Neural cell (in vitro differentiated cells): ENCODE data around the gene NOLC1. TPM values are rescaled to one million over a fixed set of nuclear protein-coding genes. Genes with fewer than 3 reads are reported as not detected.
"Not testable (repeated sequence)": the region's sequence is repeated elsewhere in the genome, so short reads cannot be mapped to it uniquely, and the experiment has no call there.

Experiments
- H2AFZ ChIP-seq: fragments of 200-600, 300-800 bp; sonication (generic), shearing (Covaris generic); 2 replicates; pipeline ENCODE4 v1.6.0; 2014; ENCODE audit warnings: low read depth, mild to moderate bottlenecking, antibody characterized with exemption, low read length, moderate library complexity
- H3F3A ChIP-seq: fragments of 200-600 bp; shearing (Covaris generic); 2 replicates; pipeline ENCODE4 v1.6.1; 2016; ENCODE audit warnings: mild to moderate bottlenecking, moderate library complexity, mixed read lengths, antibody characterized with exemption, low read length; ENCODE audit not compliant: insufficient read depth, poor library complexity, severe bottlenecking
- H3K27ac ChIP-seq: fragments of 200-600, 300-800 bp; sonication (generic), shearing (Covaris generic); 2 replicates; pipeline ENCODE4 v1.5.1; 2014; ENCODE audit warnings: mild to moderate bottlenecking, low read length, moderate library complexity
- H3K27me3 ChIP-seq: fragments of 300-800, 200-600 bp; sonication (generic), shearing (Covaris generic); 2 replicates; pipeline ENCODE4 v1.6.0; 2014; ENCODE audit warnings: mild to moderate bottlenecking, low read depth, low read length, moderate library complexity; ENCODE audit not compliant: insufficient read depth
- H3K36me3 ChIP-seq: fragments of 300-800, 200-600 bp; sonication (generic), shearing (Covaris generic); 2 replicates; pipeline ENCODE4 v1.5.1; 2014; ENCODE audit warnings: mild to moderate bottlenecking, antibody characterized with exemption, low read length, moderate library complexity; ENCODE audit not compliant: insufficient read depth
- H3K4me2 ChIP-seq: fragments of 300-800, 200-600 bp; sonication (generic), shearing (Covaris generic); 2 replicates; pipeline ENCODE4 v1.6.0; 2014; ENCODE audit warnings: mild to moderate bottlenecking, low read length
- H3K4me3 ChIP-seq: fragments of 300-800, 200-600 bp; sonication (generic), shearing (Covaris generic); 2 replicates; pipeline ENCODE4 v1.5.1; 2014; ENCODE audit warnings: mild to moderate bottlenecking, low read length, moderate library complexity
- H3K79me2 ChIP-seq: fragments of 200-600 bp; shearing (Covaris generic); replicated peaks from 2 replicates; pipeline ENCODE4 v1.6.0; 2014; ENCODE audit warnings: mild to moderate bottlenecking, low read length, moderate library complexity; ENCODE audit not compliant: insufficient read depth
- H3K9ac ChIP-seq: fragments of 300-800, 200-600 bp; sonication (generic), shearing (Covaris generic); 2 replicates; pipeline ENCODE4 v1.6.1; 2016; ENCODE audit warnings: mild to moderate bottlenecking, low read length, mixed read lengths
- H3K9me2 ChIP-seq: fragments of 200-600 bp; shearing (Covaris generic); 2 replicates; pipeline ENCODE4 v1.6.1; 2016; ENCODE audit warnings: mild to moderate bottlenecking, low read length, mixed read lengths; ENCODE audit not compliant: insufficient read depth
- H3K9me3 ChIP-seq: fragments of 200-600, 300-800 bp; sonication (generic), shearing (Covaris generic); 2 replicates; pipeline ENCODE4 v1.6.1; 2016; ENCODE audit warnings: mild to moderate bottlenecking, mixed run types, low read length, moderate library complexity, mixed read lengths
- H4K20me1 ChIP-seq: fragments of 200-600 bp; shearing (Covaris generic); 2 replicates; pipeline ENCODE4 v1.6.1; 2016; ENCODE audit warnings: mild to moderate bottlenecking, mixed run types; ENCODE audit not compliant: insufficient read depth
- EP300 ChIP-seq: fragments of 450-650 bp; conservative IDR thresholded peaks from 2 replicates; pipeline ENCODE4 v1.6.1; 2014; ENCODE audit warnings: antibody characterized with exemption, mild to moderate bottlenecking, moderate library complexity; ENCODE audit not compliant: poor library complexity, severe bottlenecking
- EZH2 ChIP-seq: fragments of 200-600, 300-800 bp; shearing (Covaris generic), sonication (generic); IDR thresholded peaks from 2 replicates; pipeline ENCODE4 v1.6.1; 2014; ENCODE audit warnings: antibody characterized with exemption, low read length, borderline replicate concordance, mild to moderate bottlenecking; ENCODE audit not compliant: insufficient read depth, poor library complexity, severe bottlenecking
- MXI1 ChIP-seq: fragments of 450-650 bp; conservative IDR thresholded peaks from 2 replicates; pipeline ENCODE4 v1.6.1; 2014; ENCODE audit warnings: antibody characterized with exemption, mild to moderate bottlenecking; ENCODE audit not compliant: poor library complexity, severe bottlenecking
- POLR2AphosphoS5 ChIP-seq: IDR thresholded peaks from 2 replicates; pipeline ENCODE4 v1.6.1; 2012
- RAD21 ChIP-seq: fragments of 450-650 bp; conservative IDR thresholded peaks from 2 replicates; pipeline ENCODE4 v1.6.1; 2014; ENCODE audit warnings: antibody characterized with exemption, mild to moderate bottlenecking, moderate library complexity
- SMC3 ChIP-seq: fragments of 450-650 bp; conservative IDR thresholded peaks from 2 replicates; pipeline ENCODE4 v1.6.1; 2014; ENCODE audit warnings: antibody characterized with exemption, mild to moderate bottlenecking, moderate library complexity; ENCODE audit not compliant: poor library complexity
- TAF1 ChIP-seq: IDR thresholded peaks from 2 replicates; pipeline ENCODE4 v1.6.1; 2012; ENCODE audit warnings: low read depth
- polyA plus RNA-seq: library from polyadenylated mRNA; depleted of rRNA; stranded (reverse); fragments of >200 nt; gene quantifications from 2 replicates; pipeline ENCODE4 v1.2.3, GENCODE V29; 2014
- TF ChIP-seq, protein P1 (sequence below): fragments of 450-650 bp; IDR thresholded peaks from 2 replicates; pipeline ENCODE4 v1.5.1; 2014; ENCODE audit warnings: antibody characterized with exemption, mild to moderate bottlenecking, moderate library complexity; ENCODE audit not compliant: poor library complexity, severe bottlenecking
- TF ChIP-seq, protein P2 (sequence below): IDR thresholded peaks from 2 replicates; pipeline ENCODE4 v1.6.1; 2012; ENCODE audit warnings: borderline replicate concordance

Gene NOLC1
- polyA plus RNA-seq, 1 donor from 2014 or later: 36.0 TPM

DNA sequence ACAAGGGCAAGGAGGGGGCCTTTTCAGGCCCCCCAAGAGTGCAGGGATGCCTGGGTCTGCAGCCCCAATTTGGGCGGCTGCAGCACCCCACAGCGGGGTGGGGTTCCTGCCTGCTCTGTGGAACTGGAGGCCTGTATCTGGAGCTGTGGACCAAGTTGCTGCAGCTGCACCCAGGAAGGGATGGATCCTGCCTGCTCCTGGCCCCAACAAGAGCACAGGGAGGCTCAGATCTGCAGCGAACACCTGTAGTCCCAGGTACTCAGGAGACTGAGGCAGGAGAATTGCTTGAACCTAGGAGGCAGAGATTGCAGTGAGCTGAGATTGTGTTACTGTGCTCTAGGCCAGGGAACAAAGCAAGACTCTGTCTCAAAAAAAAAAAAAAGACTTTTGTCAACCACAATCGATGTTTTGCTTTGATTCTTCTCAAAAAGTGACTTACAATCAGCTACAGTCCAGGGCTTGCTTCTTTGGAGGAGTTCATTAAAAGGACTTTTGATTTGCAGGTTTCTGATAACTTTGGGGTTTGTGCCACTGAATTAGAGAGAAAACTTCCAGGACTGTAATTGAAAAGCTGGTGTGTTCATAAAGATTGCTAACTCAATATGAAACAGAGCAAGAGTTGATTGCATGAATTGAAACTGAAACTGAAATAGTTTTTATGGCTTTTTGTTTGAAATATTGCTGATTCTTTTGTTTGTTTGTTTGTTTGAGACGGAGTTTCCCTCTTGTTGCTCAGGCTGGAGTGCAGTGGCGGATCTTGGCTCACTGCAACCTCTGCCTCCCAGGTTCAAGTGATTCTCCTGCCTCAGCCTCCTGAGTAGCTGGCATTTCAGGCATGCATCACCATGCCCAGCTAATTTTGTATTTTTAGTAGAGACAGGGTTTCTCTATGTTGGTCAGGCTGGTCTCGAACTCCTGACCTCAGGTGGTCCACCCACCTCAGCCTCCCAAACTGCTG is 37.0 kb downstream of the NOLC1 start:
- not testable (repeated sequence) for H3K4me3 ChIP-seq, H3F3A ChIP-seq, H3K9ac ChIP-seq, H3K9me2 ChIP-seq, H3K27ac ChIP-seq, H4K20me1 ChIP-seq, H2AFZ ChIP-seq, H3K4me2 ChIP-seq, H3K79me2 ChIP-seq, H3K36me3 ChIP-seq, H3K27me3 ChIP-seq, H3K9me3 ChIP-seq

- no peak for TF ChIP-seq EZH2
- TF ChIP-seq POLR2AphosphoS5: no peak
- no peak for TF ChIP-seq RAD21
- TF ChIP-seq MXI1: no peak
- TF ChIP-seq, protein P1, sequence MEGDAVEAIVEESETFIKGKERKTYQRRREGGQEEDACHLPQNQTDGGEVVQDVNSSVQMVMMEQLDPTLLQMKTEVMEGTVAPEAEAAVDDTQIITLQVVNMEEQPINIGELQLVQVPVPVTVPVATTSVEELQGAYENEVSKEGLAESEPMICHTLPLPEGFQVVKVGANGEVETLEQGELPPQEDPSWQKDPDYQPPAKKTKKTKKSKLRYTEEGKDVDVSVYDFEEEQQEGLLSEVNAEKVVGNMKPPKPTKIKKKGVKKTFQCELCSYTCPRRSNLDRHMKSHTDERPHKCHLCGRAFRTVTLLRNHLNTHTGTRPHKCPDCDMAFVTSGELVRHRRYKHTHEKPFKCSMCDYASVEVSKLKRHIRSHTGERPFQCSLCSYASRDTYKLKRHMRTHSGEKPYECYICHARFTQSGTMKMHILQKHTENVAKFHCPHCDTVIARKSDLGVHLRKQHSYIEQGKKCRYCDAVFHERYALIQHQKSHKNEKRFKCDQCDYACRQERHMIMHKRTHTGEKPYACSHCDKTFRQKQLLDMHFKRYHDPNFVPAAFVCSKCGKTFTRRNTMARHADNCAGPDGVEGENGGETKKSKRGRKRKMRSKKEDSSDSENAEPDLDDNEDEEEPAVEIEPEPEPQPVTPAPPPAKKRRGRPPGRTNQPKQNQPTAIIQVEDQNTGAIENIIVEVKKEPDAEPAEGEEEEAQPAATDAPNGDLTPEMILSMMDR: no peak
- no peak for TF ChIP-seq EP300
- no peak for TF ChIP-seq TAF1
- no peaks in the 10 kb centered on the region for H4K20me1 ChIP-seq
- H3F3A ChIP-seq: no peaks in the 10 kb centered on the region
- H3K9me3 ChIP-seq: peaks cover 3% of the 10 kb centered on the region
- H3K9ac ChIP-seq: no peak overlapping the region
- H3K79me2 ChIP-seq: no peaks in the 10 kb centered on the region
- no peak overlapping the region for H3K27ac ChIP-seq
- no peaks in the 10 kb centered on the region for H3K27me3 ChIP-seq
- no peaks in the 10 kb centered on the region for H3K9me2 ChIP-seq
- no peak overlapping the region for H3K4me3 ChIP-seq
- no peak overlapping the region for H2AFZ ChIP-seq
- no peaks in the 10 kb centered on the region for H3K36me3 ChIP-seq
- H3K4me2 ChIP-seq: no peak overlapping the region
Measured at GRCh38 chr10:102191956-102192355, 39.8 kb downstream of the NOLC1 start.

- no peaks in the 10 kb centered on the region for H3K27me3 ChIP-seq
- no peak overlapping the region for H3K4me2 ChIP-seq
- no peak overlapping the region for H3K4me3 ChIP-seq
- H3K27ac ChIP-seq: no peak overlapping the region
- no peaks in the 10 kb centered on the region for H4K20me1 ChIP-seq
- no peaks in the 10 kb centered on the region for H3F3A ChIP-seq
- H3K9me2 ChIP-seq: no peaks in the 10 kb centered on the region
- H2AFZ ChIP-seq: no peak overlapping the region
- no peaks in the 10 kb centered on the region for H3K36me3 ChIP-seq
- no peaks in the 10 kb centered on the region for H3K79me2 ChIP-seq
- no peak for TF ChIP-seq EZH2
- no peak for TF ChIP-seq POLR2AphosphoS5
- TF ChIP-seq SMC3: no peak
- no peak for TF ChIP-seq EP300
- TF ChIP-seq RAD21: no peak
- TF ChIP-seq TAF1: no peak
- TF ChIP-seq, protein P1: no peak
- TF ChIP-seq MXI1: no peak
- TF ChIP-seq, protein P2, sequence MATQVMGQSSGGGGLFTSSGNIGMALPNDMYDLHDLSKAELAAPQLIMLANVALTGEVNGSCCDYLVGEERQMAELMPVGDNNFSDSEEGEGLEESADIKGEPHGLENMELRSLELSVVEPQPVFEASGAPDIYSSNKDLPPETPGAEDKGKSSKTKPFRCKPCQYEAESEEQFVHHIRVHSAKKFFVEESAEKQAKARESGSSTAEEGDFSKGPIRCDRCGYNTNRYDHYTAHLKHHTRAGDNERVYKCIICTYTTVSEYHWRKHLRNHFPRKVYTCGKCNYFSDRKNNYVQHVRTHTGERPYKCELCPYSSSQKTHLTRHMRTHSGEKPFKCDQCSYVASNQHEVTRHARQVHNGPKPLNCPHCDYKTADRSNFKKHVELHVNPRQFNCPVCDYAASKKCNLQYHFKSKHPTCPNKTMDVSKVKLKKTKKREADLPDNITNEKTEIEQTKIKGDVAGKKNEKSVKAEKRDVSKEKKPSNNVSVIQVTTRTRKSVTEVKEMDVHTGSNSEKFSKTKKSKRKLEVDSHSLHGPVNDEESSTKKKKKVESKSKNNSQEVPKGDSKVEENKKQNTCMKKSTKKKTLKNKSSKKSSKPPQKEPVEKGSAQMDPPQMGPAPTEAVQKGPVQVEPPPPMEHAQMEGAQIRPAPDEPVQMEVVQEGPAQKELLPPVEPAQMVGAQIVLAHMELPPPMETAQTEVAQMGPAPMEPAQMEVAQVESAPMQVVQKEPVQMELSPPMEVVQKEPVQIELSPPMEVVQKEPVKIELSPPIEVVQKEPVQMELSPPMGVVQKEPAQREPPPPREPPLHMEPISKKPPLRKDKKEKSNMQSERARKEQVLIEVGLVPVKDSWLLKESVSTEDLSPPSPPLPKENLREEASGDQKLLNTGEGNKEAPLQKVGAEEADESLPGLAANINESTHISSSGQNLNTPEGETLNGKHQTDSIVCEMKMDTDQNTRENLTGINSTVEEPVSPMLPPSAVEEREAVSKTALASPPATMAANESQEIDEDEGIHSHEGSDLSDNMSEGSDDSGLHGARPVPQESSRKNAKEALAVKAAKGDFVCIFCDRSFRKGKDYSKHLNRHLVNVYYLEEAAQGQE: no peak
- no peak overlapping the region for H3K9ac ChIP-seq
- H3K9me3 ChIP-seq: peaks cover 3% of the 10 kb centered on the region
Measured at GRCh38 chr10:102195296-102195870, 43.2 kb downstream of the NOLC1 start.
